ENCODE measurements around the gene ZNF750.

- TF ChIP-seq NR2F2 (IDR thresholded peaks at IDR 0.05; ENCODE audit: borderline replicate concordance, low read depth) (no peak), CTCF (CRISPR knock-in tag; IDR thresholded peaks at IDR 0.05) (no peak), ZNF468 (CRISPR knock-in tag; IDR thresholded peaks at IDR 0.05) (no peak), ADNP (CRISPR knock-in tag; IDR thresholded peaks at IDR 0.05) (no peak), CBFB (CRISPR knock-in tag; IDR thresholded peaks at IDR 0.05) (no peak), POLR2A (IDR thresholded peaks at IDR 0.05; ENCODE audit: insufficient read depth in 1 of 2, low read depth in 2 of 2, low read length in 2 of 2) (no peak), SRF (IDR thresholded peaks at IDR 0.05; ENCODE audit: low read depth, low read length) (no peak), THYN1 (CRISPR knock-in tag; IDR thresholded peaks at IDR 0.05; ENCODE audit: borderline replicate concordance, low read depth) (no peak), TCF7L2 (IDR thresholded peaks at IDR 0.05; ENCODE audit: low read depth, low read length) (no peak), ATF3 (CRISPR knock-in tag; IDR thresholded peaks at IDR 0.05) (no peak), SETDB1 (CRISPR knock-in tag; IDR thresholded peaks at IDR 0.05; ENCODE audit: borderline replicate concordance) (no peak), MAFK (conservative IDR thresholded peaks at IDR 0.05 in 1 of 2, IDR thresholded peaks at IDR 0.05 in 1 of 2; ENCODE audit: low read length in 2 of 2) (no peak)
Measured at GRCh38 chr17:82841921-82842596, 2.2 kb upstream of the ZNF750 start.
